Measurements from ENCODE around the gene AFF3.
"Not testable (repeated sequence)": the region's sequence is repeated elsewhere in the genome, so short reads cannot be mapped to it uniquely, and the experiment has no call there.

AFF3 gene

GRCh38 chr2:100121124-100121718 lies 21.2 kb downstream of the AFF3 start:
- no peak overlapping the region for H3K4me3 ChIP-seq (ENCODE audit: low read length)
- H3K27ac ChIP-seq (ENCODE audit: low read depth, low read length) = no peak overlapping the region
- no peaks in the 10 kb centered on the region for H3K36me3 ChIP-seq (ENCODE audit: control insufficient read depth, insufficient read depth, low read length)
- H3K27me3 ChIP-seq (ENCODE audit: control insufficient read depth, insufficient read depth, low read length) = no peaks in the 10 kb centered on the region
- no peaks in the 10 kb centered on the region for H3K4me1 ChIP-seq (ENCODE audit: control insufficient read depth, insufficient read depth, low read length)
- no peak overlapping the region for H3K9ac ChIP-seq (ENCODE audit: low read length)

GRCh38 chr2:100119235-100119634 lies 23.2 kb downstream of the AFF3 start:
- Histone ChIP-seq H3K36me3 (ENCODE audit: control insufficient read depth, insufficient read depth, low read length) (no peaks in the 10 kb centered on the region), H3K9ac (ENCODE audit: low read length) (no peak overlapping the region), H3K4me3 (ENCODE audit: low read length) (no peak overlapping the region), H3K27me3 (ENCODE audit: control insufficient read depth, insufficient read depth, low read length) (no peaks in the 10 kb centered on the region), H3K4me1 (ENCODE audit: control insufficient read depth, insufficient read depth, low read length) (no peaks in the 10 kb centered on the region), H3K27ac (ENCODE audit: low read depth, low read length) (no peak overlapping the region)

GRCh38 chr2:100113990-100114433 lies 28.4 kb downstream of the AFF3 start:
- no peak overlapping the region for H3K9ac ChIP-seq (ENCODE audit: low read length)
- H3K36me3 ChIP-seq (ENCODE audit: control insufficient read depth, insufficient read depth, low read length) = no peaks in the 10 kb centered on the region
- H3K27me3 ChIP-seq (ENCODE audit: control insufficient read depth, insufficient read depth, low read length) = no peaks in the 10 kb centered on the region
- no peak overlapping the region for H3K27ac ChIP-seq (ENCODE audit: low read depth, low read length)
- H3K4me3 ChIP-seq (ENCODE audit: low read length) = no peak overlapping the region
- no peaks in the 10 kb centered on the region for H3K4me1 ChIP-seq (ENCODE audit: control insufficient read depth, insufficient read depth, low read length)

DNA sequence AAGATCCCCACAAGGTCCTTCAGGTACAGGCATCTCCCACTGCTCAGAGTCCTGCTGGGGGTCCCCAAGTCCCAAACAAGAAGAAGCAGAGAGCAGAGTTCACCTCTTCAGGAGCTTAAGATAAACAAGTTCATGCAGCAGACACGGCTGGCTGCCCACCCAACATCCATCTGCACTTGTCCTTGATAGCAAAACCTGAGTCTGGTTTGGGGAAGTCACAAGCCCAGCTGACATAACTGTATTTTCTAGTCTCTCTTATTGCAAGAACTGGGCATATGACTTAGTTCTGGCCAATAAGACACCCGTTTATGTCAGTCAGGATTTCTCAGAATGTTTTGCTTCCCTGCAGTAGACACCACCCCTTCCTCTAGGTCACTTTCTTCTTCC lies 31.8 kb downstream of the AFF3 start:
- H3K9ac ChIP-seq (ENCODE audit: low read length) = no peak overlapping the region
- H3K27ac ChIP-seq (ENCODE audit: low read depth, low read length) = no peak overlapping the region
- no peaks in the 10 kb centered on the region for H3K27me3 ChIP-seq (ENCODE audit: control insufficient read depth, insufficient read depth, low read length)
- no peaks in the 10 kb centered on the region for H3K36me3 ChIP-seq (ENCODE audit: control insufficient read depth, insufficient read depth, low read length)
- H3K4me3 ChIP-seq (ENCODE audit: low read length) = no peak overlapping the region
- peaks cover 11% of the 10 kb centered on the region for H3K4me1 ChIP-seq (ENCODE audit: control insufficient read depth, insufficient read depth, low read length)

GRCh38 chr2:100109986-100110613 lies 32.3 kb downstream of the AFF3 start:
- Histone ChIP-seq H3K4me3 (ENCODE audit: low read length) (no peak overlapping the region), H3K4me1 (ENCODE audit: control insufficient read depth, insufficient read depth, low read length) (peaks cover 14% of the 10 kb centered on the region), H3K36me3 (ENCODE audit: control insufficient read depth, insufficient read depth, low read length) (no peaks in the 10 kb centered on the region), H3K27me3 (ENCODE audit: control insufficient read depth, insufficient read depth, low read length) (no peaks in the 10 kb centered on the region), H3K9ac (ENCODE audit: low read length) (no peak overlapping the region), H3K27ac (ENCODE audit: low read depth, low read length) (no peak overlapping the region)

DNA sequence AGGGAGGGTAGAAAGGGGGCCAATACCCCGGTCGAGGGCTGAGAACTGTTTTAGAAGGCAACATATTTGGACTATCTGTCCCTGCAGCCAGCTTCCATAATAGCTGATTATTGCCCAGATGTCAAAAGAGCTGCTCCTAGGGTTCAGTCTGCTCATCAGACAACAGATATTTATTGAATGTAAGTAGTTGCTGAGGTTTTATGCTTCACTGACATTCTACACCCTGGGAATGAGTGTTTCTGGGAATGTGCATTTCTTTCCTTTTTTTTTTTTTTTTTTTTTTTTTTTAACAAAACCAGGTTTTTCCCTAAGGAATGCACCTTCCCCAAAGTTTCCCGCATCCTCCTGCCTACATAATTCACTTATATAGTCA lies 33.8 kb downstream of the AFF3 start:
- peaks cover 14% of the 10 kb centered on the region for H3K4me1 ChIP-seq (ENCODE audit: control insufficient read depth, insufficient read depth, low read length)
- not testable (repeated sequence) for H3K36me3 ChIP-seq (ENCODE audit: control insufficient read depth, insufficient read depth, low read length); H3K4me3 ChIP-seq (ENCODE audit: low read length); H3K27ac ChIP-seq (ENCODE audit: low read depth, low read length); H3K27me3 ChIP-seq (ENCODE audit: control insufficient read depth, insufficient read depth, low read length); H3K9ac ChIP-seq (ENCODE audit: low read length)

- Histone ChIP-seq H3K9ac (ENCODE audit: low read length) (no peak overlapping the region), H3K27ac (ENCODE audit: low read depth, low read length) (peak overlapping the region; percentile 64), H3K4me3 (ENCODE audit: low read length) (no peak overlapping the region)
Measured at GRCh38 chr2:100107906-100108647, 34.3 kb downstream of the AFF3 start.

DNA sequence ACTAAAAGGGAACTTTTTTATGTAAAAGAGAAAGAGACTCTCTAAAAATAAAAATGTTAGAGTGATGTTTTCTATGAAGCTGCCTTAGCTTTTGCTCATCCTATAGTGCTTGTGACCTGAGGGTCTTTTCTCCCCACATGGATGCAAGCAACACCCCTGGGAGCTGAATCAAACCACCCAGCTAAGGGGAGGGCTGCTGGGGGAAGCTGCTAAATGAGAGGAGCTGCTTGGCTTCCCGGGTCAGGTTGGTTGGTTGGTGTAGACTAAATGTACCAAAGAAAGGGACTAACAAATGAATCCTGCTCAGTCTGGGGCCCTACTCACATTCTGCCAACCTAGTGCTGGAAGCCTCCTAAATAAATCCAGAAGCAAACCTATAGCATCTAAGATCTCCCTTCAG lies 35.0 kb downstream of the AFF3 start:
- Histone ChIP-seq H3K27me3 (ENCODE audit: control insufficient read depth, insufficient read depth, low read length) (no peaks in the 10 kb centered on the region), H3K4me1 (ENCODE audit: control insufficient read depth, insufficient read depth, low read length) (peaks cover 14% of the 10 kb centered on the region), H3K36me3 (ENCODE audit: control insufficient read depth, insufficient read depth, low read length) (no peaks in the 10 kb centered on the region), H3K4me3 (ENCODE audit: low read length) (no peak overlapping the region), H3K27ac (ENCODE audit: low read depth, low read length) (peak overlapping the region; percentile 64), H3K9ac (ENCODE audit: low read length) (no peak overlapping the region)

More at GRCh38 chr2:100107906-100108647, 34.3 kb downstream of the AFF3 start:
- H3K27me3 ChIP-seq (ENCODE audit: control insufficient read depth, insufficient read depth, low read length) = no peaks in the 10 kb centered on the region
- H3K4me1 ChIP-seq (ENCODE audit: control insufficient read depth, insufficient read depth, low read length) = peaks cover 14% of the 10 kb centered on the region
- H3K36me3 ChIP-seq (ENCODE audit: control insufficient read depth, insufficient read depth, low read length) = no peaks in the 10 kb centered on the region

- H3K27ac ChIP-seq (ENCODE audit: low read depth, low read length) = peak overlapping the region; percentile 80
- peaks cover 14% of the 10 kb centered on the region for H3K4me1 ChIP-seq (ENCODE audit: control insufficient read depth, insufficient read depth, low read length)
- no peak overlapping the region for H3K4me3 ChIP-seq (ENCODE audit: low read length)
- no peaks in the 10 kb centered on the region for H3K36me3 ChIP-seq (ENCODE audit: control insufficient read depth, insufficient read depth, low read length)
- no peaks in the 10 kb centered on the region for H3K27me3 ChIP-seq (ENCODE audit: control insufficient read depth, insufficient read depth, low read length)
- H3K9ac ChIP-seq (ENCODE audit: low read length) = no peak overlapping the region
Measured at GRCh38 chr2:100106460-100106859, 35.9 kb downstream of the AFF3 start.

GRCh38 chr2:100105678-100106054 lies 36.7 kb downstream of the AFF3 start:
- Histone ChIP-seq H3K4me3 (ENCODE audit: low read length) (peak overlapping the region; percentile 62), H3K9ac (ENCODE audit: low read length) (peak overlapping the region; percentile 24), H3K27ac (ENCODE audit: low read depth, low read length) (peak overlapping the region; percentile 80)

DNA sequence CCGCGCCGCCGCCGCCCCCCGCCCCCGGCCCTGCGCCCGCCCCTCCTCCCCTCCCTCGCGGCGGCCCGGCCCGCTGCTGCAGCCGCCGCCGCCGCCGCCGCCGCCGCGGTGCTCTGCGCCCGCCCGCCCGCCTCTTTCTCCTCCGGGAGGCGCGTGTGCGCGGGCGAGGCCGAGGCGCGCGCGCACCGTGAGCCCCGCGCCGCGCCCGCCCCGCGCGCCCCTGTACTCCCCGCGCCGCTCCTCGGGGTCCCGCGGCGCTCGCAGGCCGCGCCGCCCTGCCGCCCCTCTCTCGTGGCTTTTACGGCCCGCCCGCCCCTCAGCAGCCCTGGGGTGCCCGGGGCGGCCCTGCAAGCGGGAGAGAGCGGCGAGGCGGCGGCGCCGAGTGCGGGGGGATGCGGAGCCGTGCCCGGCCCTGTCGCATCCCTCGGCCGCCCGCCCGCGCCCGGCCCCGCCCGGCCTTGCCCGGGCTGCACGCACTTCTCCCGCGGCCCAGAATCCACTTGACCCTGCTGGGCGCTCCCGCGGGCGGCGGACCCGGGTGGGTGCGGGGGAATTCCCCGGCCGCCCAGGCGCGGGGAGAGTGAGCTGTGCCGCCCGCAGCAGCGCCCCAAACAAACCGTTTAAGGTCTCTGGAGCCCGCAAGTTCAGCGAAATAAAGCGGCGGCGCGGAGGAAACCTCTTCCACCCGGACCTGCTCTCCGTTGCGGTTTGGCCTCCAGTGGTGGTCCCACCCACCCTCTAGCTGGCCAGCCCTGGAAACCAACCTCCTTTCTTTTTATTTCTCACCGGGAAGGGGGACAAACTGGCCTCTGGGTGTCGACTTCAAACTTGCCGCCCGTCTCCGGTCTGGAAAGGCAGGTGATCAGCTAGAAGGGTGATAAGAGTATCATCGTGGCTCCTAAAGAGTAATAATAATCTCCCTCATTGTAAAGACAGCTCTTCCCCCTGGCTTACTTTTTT lies 37.4 kb downstream of the AFF3 start:
- H3K4me1 ChIP-seq (ENCODE audit: control insufficient read depth, insufficient read depth, low read length) = peaks cover 14% of the 10 kb centered on the region
- peak overlapping the region; percentile 24 for H3K9ac ChIP-seq (ENCODE audit: low read length)
- peak overlapping the region; percentile 80 for H3K27ac ChIP-seq (ENCODE audit: low read depth, low read length)
- H3K27me3 ChIP-seq (ENCODE audit: control insufficient read depth, insufficient read depth, low read length) = no peaks in the 10 kb centered on the region
- peak overlapping the region; percentile 62 for H3K4me3 ChIP-seq (ENCODE audit: low read length)
- H3K36me3 ChIP-seq (ENCODE audit: control insufficient read depth, insufficient read depth, low read length) = no peaks in the 10 kb centered on the region

More at GRCh38 chr2:100105678-100106054, 36.7 kb downstream of the AFF3 start:
- H3K4me1 ChIP-seq (ENCODE audit: control insufficient read depth, insufficient read depth, low read length) = peaks cover 14% of the 10 kb centered on the region
- H3K27me3 ChIP-seq (ENCODE audit: control insufficient read depth, insufficient read depth, low read length) = no peaks in the 10 kb centered on the region
- H3K36me3 ChIP-seq (ENCODE audit: control insufficient read depth, insufficient read depth, low read length) = no peaks in the 10 kb centered on the region

DNA sequence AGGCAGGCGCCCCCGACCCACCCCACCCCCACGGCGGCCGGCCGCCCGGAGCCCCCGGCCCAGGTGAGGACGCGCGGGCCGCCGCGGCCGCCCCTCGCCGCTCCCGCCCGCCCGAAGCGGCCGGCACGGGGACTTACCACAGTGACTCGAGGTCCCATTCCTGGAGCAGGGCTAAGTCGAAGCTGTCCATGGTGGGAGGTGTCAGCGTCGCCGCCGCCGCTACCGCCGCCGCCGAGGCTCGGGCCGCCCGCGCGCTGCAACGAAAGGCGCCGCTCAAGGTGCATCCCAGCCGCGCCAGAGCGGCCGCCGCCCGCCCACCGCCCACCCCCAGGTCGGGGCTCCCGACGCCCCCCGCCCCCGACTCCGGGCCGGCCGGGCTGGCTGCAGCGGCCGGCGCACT lies 38.1 kb downstream of the AFF3 start:
- H3K27me3 ChIP-seq (ENCODE audit: control insufficient read depth, insufficient read depth, low read length); H3K9ac ChIP-seq (ENCODE audit: low read length); H3K4me3 ChIP-seq (ENCODE audit: low read length); H3K27ac ChIP-seq (ENCODE audit: low read depth, low read length); H3K36me3 ChIP-seq (ENCODE audit: control insufficient read depth, insufficient read depth, low read length): not testable (repeated sequence)
- peaks cover 14% of the 10 kb centered on the region for H3K4me1 ChIP-seq (ENCODE audit: control insufficient read depth, insufficient read depth, low read length)
